ENCODE measurements around the gene CENPU. TPM values are rescaled to one million over a fixed set of nuclear protein-coding genes. Genes with fewer than 3 reads are reported as not detected.

CENPU gene
- total and polyA plus RNA-seq, 2 of the 13 experiments (the other 11 are each of a cell fraction or from before 2014, with no cell fraction given): 11.7 to 35.8 TPM

DNA sequence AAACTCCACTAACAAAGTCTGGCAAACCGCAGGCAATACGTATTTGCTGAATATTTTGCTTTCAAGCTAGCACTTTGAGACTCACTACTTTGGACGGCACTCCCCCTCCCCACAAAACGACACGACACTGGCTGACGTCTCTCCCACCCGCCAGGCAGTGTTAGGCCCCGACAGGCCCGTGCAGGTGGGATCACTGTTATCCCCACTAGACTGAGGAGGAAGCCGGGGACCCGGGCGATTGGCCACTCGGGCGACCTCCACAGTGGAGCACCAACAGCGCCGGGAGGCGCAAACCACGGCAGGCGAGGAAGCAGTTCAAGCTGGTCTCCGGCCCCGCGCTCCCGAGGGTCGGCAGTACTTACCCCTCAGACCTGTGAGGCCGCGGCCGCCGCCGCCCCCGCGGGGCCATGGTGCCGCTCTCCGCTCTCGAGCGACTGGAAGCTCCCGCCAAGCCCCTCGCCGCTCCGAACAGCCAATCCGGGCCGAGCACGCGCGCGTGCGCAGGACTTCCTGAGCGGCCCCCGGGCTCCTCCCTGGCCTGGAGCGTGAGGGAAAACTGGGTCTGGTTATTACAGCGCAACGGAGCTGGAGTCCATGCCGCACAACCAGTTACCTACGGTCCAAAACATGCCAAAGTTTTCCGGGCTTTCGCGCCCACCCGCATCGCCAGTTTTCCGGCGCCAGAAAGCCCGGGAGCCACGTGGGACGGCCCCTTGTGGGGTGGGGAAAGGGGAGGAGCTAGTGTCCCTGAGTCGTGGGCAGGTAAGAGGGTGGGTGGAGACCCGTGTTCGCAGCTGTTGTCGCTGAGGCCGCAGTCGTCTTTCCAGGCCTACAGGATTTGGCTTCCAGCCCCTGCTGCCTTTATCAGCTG is at the start of gene CENPU (continued):
- TF ChIP-seq ZNF232 (CRISPR knock-in tag; IDR thresholded peaks at IDR 0.05; ENCODE audit: borderline replicate concordance) (peak; percentile 97), ZNF558 (CRISPR knock-in tag; IDR thresholded peaks at IDR 0.05; ENCODE audit: borderline replicate concordance) (peak; percentile 45; the same call in 1 of the 2 replicates), YY1 (IDR thresholded peaks at IDR 0.05; ENCODE audit: insufficient read depth, insufficient replicate concordance, low read depth, low read length) (peak; percentile 89), GATAD2A (CRISPR knock-in tag; IDR thresholded peaks at IDR 0.05) (peak; percentile 89), RBM39 (IDR thresholded peaks at IDR 0.05; ENCODE audit: low read depth, low read length, poor library complexity, severe bottlenecking) (peak; percentile 97), EED (CRISPR knock-in tag; IDR thresholded peaks at IDR 0.05) (peak; percentile 93), XBP1 (CRISPR knock-in tag; IDR thresholded peaks at IDR 0.05) (peak; percentile 72; the same call in 1 of the 2 replicates), FOXK1 (CRISPR knock-in tag; IDR thresholded peaks at IDR 0.05; ENCODE audit: borderline replicate concordance, low read depth) (peak; percentile 97), KDM2A (CRISPR knock-in tag; IDR thresholded peaks at IDR 0.05; ENCODE audit: borderline replicate concordance, low read depth) (peak; percentile 92), KAT8 (CRISPR knock-in tag; IDR thresholded peaks at IDR 0.05) (peak; percentile 95), FLYWCH1 (CRISPR knock-in tag; IDR thresholded peaks at IDR 0.05) (0 out of 2 replicates have a peak, but pooled peaks have one; percentile 30), KDM4B (CRISPR knock-in tag; IDR thresholded peaks at IDR 0.05) (peak; percentile 91), NR2F1 (CRISPR knock-in tag; IDR thresholded peaks at IDR 0.05) (no peak), ESRRA (CRISPR knock-in tag; IDR thresholded peaks at IDR 0.05; ENCODE audit: low read depth) (peak; percentile 84; the same call in 1 of the 2 replicates), ZNF776 (CRISPR knock-in tag; IDR thresholded peaks at IDR 0.05) (peak; percentile 65; the same call in 1 of the 2 replicates), ZSCAN20 (CRISPR knock-in tag; IDR thresholded peaks at IDR 0.05; ENCODE audit: borderline replicate concordance) (peak; percentile 90; the same call in 1 of the 2 replicates), REL (CRISPR knock-in tag; conservative IDR thresholded peaks at IDR 0.05) (peak; percentile 93), FOXP1 (IDR thresholded peaks at IDR 0.05) (peak; percentile 46; the same call in 1 of the 2 replicates), FOXP1 (CRISPR knock-in tag; IDR thresholded peaks at IDR 0.05) (peak; percentile 69)
- TF ChIP-seq, protein P1, sequence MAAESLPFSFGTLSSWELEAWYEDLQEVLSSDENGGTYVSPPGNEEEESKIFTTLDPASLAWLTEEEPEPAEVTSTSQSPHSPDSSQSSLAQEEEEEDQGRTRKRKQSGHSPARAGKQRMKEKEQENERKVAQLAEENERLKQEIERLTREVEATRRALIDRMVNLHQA (CRISPR knock-in tag; IDR thresholded peaks at IDR 0.05): no peak
- TF ChIP-seq, protein P2, sequence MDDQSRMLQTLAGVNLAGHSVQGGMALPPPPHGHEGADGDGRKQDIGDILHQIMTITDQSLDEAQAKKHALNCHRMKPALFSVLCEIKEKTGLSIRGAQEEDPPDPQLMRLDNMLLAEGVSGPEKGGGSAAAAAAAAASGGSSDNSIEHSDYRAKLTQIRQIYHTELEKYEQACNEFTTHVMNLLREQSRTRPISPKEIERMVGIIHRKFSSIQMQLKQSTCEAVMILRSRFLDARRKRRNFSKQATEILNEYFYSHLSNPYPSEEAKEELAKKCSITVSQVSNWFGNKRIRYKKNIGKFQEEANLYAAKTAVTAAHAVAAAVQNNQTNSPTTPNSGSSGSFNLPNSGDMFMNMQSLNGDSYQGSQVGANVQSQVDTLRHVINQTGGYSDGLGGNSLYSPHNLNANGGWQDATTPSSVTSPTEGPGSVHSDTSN (CRISPR knock-in tag; IDR thresholded peaks at IDR 0.05; ENCODE audit: borderline replicate concordance): 0 out of 2 replicates have a peak, but pooled peaks have one; percentile 79
- TF ChIP-seq, protein P3, sequence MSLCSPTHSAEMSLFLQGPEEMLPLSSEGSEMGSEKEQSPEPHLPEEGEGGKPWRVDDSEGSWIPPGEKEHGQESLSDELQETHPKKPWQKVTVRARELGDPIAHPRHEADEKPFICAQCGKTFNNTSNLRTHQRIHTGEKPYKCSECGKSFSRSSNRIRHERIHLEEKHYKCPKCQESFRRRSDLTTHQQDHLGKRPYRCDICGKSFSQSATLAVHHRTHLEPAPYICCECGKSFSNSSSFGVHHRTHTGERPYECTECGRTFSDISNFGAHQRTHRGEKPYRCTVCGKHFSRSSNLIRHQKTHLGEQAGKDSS (CRISPR knock-in tag; IDR thresholded peaks at IDR 0.05; ENCODE audit: borderline replicate concordance, low read depth): peak; percentile 91
